H1 (cell line): ENCODE data around the gene TBC1D3I. TPM values are rescaled to one million over a fixed set of nuclear protein-coding genes. Genes with fewer than 3 reads are reported as not detected.

Source experiments
- CTCF ChIA-PET: fragments of 300-600 bp; sonication (Branson Sonifier 250); formaldehyde crosslinking; loops from one replicate; lab custom pipeline; 2021; ENCODE audit not compliant: partially characterized antibody; lab: Charles Lee
- POLR2A ChIA-PET: fragments of 300-600 bp; sonication (Branson Sonifier 250); formaldehyde crosslinking; loops from one replicate; lab custom pipeline; 2021; ENCODE audit warnings: inconsistent platforms; ENCODE audit not compliant: partially characterized antibody; lab: Charles Lee
- DNase-seq, 2 experiments: peaks; one replicate each; pipeline versions ENCODE4 v3.0.0 to v3.0.0-alpha.2; 2010 to 2022; ENCODE audit warnings: low spot score in 2 of 2, low read depth in 1 of 2, mixed read lengths in 1 of 2
- FAIRE-seq: peaks from 2 replicates; lab custom pipeline; 2011; peaks lifted over from hg19 to GRCh38; lab: Jason Lieb, UNC
- H2AFZ ChIP-seq: 2 replicates; pipeline ENCODE4 v1.8.1; 2012; ENCODE audit warnings: low read length, inconsistent platforms
- H2AK5ac ChIP-seq: 2 replicates; pipeline ENCODE4 v1.6.1; 2013; ENCODE audit warnings: low read depth, low read length
- H2BK120ac ChIP-seq: replicated peaks from 2 replicates; pipeline ENCODE3; 2013; ENCODE audit warnings: low read depth, low read length, inconsistent platforms
- H2BK12ac ChIP-seq: 2 replicates; pipeline ENCODE4 v1.6.1; 2013; ENCODE audit warnings: low read depth, low read length
- H2BK15ac ChIP-seq: 2 replicates; pipeline ENCODE4 v1.6.1; 2013; ENCODE audit warnings: low read length
- H2BK20ac ChIP-seq: 2 replicates; pipeline ENCODE4 v1.6.1; 2013; ENCODE audit warnings: low read length
- H2BK5ac ChIP-seq: 2 replicates; pipeline ENCODE4 v1.6.1; 2013; ENCODE audit warnings: low read depth, low read length
- H3K14ac ChIP-seq: 2 replicates; pipeline ENCODE4 v1.6.1; 2013; ENCODE audit warnings: inconsistent platforms; ENCODE audit not compliant: insufficient read length
- H3K18ac ChIP-seq: 2 replicates; pipeline ENCODE4 v1.6.1; 2013; ENCODE audit warnings: low read length; ENCODE audit errors: extremely low read depth
- H3K23ac ChIP-seq: 2 replicates; pipeline ENCODE4 v1.6.1; 2013; ENCODE audit warnings: inconsistent platforms; ENCODE audit not compliant: insufficient read length
- H3K23me2 ChIP-seq: 2 replicates; pipeline ENCODE4 v1.6.1; 2013; ENCODE audit warnings: low read depth, low read length
- H3K27ac ChIP-seq: 2 replicates; pipeline ENCODE4 v1.6.1; 2011; ENCODE audit warnings: low read depth, low read length, inconsistent platforms
- H3K27me3 ChIP-seq, 4 experiments: replicated peaks in 1 of 4; 1 replicate in 1 of 4; 2 replicates in 3 of 4; pipeline versions ENCODE4 v1.6.1 to v1.8.1; 2011 to 2013; ENCODE audit warnings: low read length in 3 of 4, mild to moderate bottlenecking in 3 of 4, inconsistent platforms in 2 of 4, mixed read lengths in 2 of 4, moderate library complexity in 1 of 4; ENCODE audit not compliant: control insufficient read depth in 3 of 4, insufficient read depth in 3 of 4; ENCODE audit errors: extremely low read depth in 1 of 4
- H3K36me3 ChIP-seq, 4 experiments: 2 replicates each; pipeline versions ENCODE4 v1.6.1 to v1.8.1; 2011 to 2013; ENCODE audit warnings: mild to moderate bottlenecking in 4 of 4, low read length in 3 of 4, moderate library complexity in 2 of 4, control low read depth in 1 of 4, inconsistent platforms in 1 of 4; ENCODE audit not compliant: insufficient read depth in 4 of 4, control insufficient read depth in 2 of 4
- H3K4ac ChIP-seq: replicated peaks from 2 replicates; pipeline ENCODE3; 2013; ENCODE audit warnings: low read length, low read depth, mixed read lengths, inconsistent platforms; ENCODE audit not compliant: insufficient read length
- H3K4me1 ChIP-seq, 4 experiments: replicated peaks in 1 of 4; 1 replicate in 1 of 4; 2 replicates in 3 of 4; pipeline versions ENCODE4 v1.6.1 to v1.8.1; 2011 to 2013; ENCODE audit warnings: low read length in 3 of 4, inconsistent platforms in 2 of 4, mixed read lengths in 1 of 4; ENCODE audit not compliant: insufficient read depth in 4 of 4, control insufficient read depth in 3 of 4
- H3K4me2 ChIP-seq, 2 experiments: 2 replicates each; pipeline versions ENCODE4 v1.6.1 to v1.8.1; 2011 to 2013; ENCODE audit warnings: low read depth in 2 of 2, low read length in 2 of 2, control low read depth in 1 of 2, inconsistent platforms in 1 of 2, mild to moderate bottlenecking in 1 of 2; ENCODE audit not compliant: insufficient read depth in 1 of 2
- H3K4me3 ChIP-seq, 4 experiments: fragments of 200-600, 300-600 bp in 1 of 4; sonication (generic), shearing (Covaris generic), sonication (Bioruptor Twin) in 1 of 4; 2 replicates each; pipeline versions ENCODE4 v1.5.1 to v1.8.1; 2011 to 2016; ENCODE audit warnings: low read length in 4 of 4, low read depth in 3 of 4, control low read depth in 2 of 4, inconsistent platforms in 2 of 4, mild to moderate bottlenecking in 2 of 4, mixed read lengths in 1 of 4, moderate library complexity in 1 of 4; ENCODE audit not compliant: insufficient read depth in 2 of 4; ENCODE audit errors: extremely low read depth in 1 of 4
- H3K56ac ChIP-seq: replicated peaks from 2 replicates; pipeline ENCODE3; 2013; ENCODE audit warnings: low read depth, mild to moderate bottlenecking, mixed read lengths, low read length, inconsistent platforms; ENCODE audit not compliant: insufficient read length
- H3K79me1 ChIP-seq: 2 replicates; pipeline ENCODE4 v1.6.1; 2013; ENCODE audit warnings: low read depth, low read length, control low read depth
- H3K79me2 ChIP-seq, 2 experiments: 2 replicates each; pipeline versions ENCODE4 v1.6.1 to v1.8.1; 2012 to 2013; ENCODE audit warnings: low read length in 2 of 2, mild to moderate bottlenecking in 2 of 2, inconsistent platforms in 1 of 2; ENCODE audit not compliant: insufficient read depth in 2 of 2, control insufficient read depth in 1 of 2
- H3K9ac ChIP-seq, 4 experiments: replicated peaks in 1 of 4; 1 replicate in 1 of 4; 2 replicates in 3 of 4; pipeline versions ENCODE4 v1.6.1 to v1.8.1; 2011 to 2013; ENCODE audit warnings: low read depth in 3 of 4, low read length in 3 of 4, control low read depth in 2 of 4, mild to moderate bottlenecking in 2 of 4, moderate library complexity in 2 of 4, inconsistent platforms in 1 of 4; ENCODE audit errors: extremely low read depth in 1 of 4
- H3K9me3 ChIP-seq, 2 experiments: 2 replicates each; pipeline versions ENCODE4 v1.6.1 to v1.8.1; 2012 to 2013; ENCODE audit warnings: mild to moderate bottlenecking in 2 of 2, moderate library complexity in 2 of 2, control low read depth in 1 of 2, inconsistent platforms in 1 of 2, low read depth in 1 of 2, low read length in 1 of 2, mixed read lengths in 1 of 2; ENCODE audit not compliant: insufficient read depth in 2 of 2
- H4K20me1 ChIP-seq, 2 experiments: replicated peaks in 1 of 2; 2 replicates each; pipeline versions ENCODE3 to v1.8.1; 2011 to 2013; ENCODE audit warnings: inconsistent platforms in 2 of 2, low read length in 2 of 2, mild to moderate bottlenecking in 1 of 2; ENCODE audit not compliant: insufficient read depth in 2 of 2, control insufficient read depth in 1 of 2
- H4K5ac ChIP-seq: 2 replicates; pipeline ENCODE4 v1.6.1; 2013; ENCODE audit warnings: low read length, low read depth, mixed read lengths, inconsistent platforms; ENCODE audit not compliant: insufficient read length
- H4K8ac ChIP-seq: 2 replicates; pipeline ENCODE4 v1.8.0; 2013; ENCODE audit warnings: mild to moderate bottlenecking, moderate library complexity, low read length, inconsistent platforms; ENCODE audit not compliant: insufficient read depth; ENCODE audit errors: extremely low read depth
- H4K91ac ChIP-seq: replicated peaks from 2 replicates; pipeline ENCODE3; 2013; ENCODE audit warnings: low read length, mixed read lengths, inconsistent platforms; ENCODE audit not compliant: insufficient read length
- BCL11A ChIP-seq, 2 experiments: IDR thresholded peaks; one replicate each; pipeline ENCODE4 v1.6.1; 2011; ENCODE audit warnings: low read depth in 2 of 2, low read length in 2 of 2, mild to moderate bottlenecking in 2 of 2
- CBX5 ChIP-seq: fragments of 300-800, 300-1000 bp; sonication (generic); IDR thresholded peaks from 2 replicates; pipeline ENCODE4 v1.7.1; 2016; ENCODE audit warnings: antibody characterized with exemption, low read length, low read depth
- WGBS, 2 experiments: shearing (Covaris generic) in 1 of 2; methylation state at CpG; one replicate each; pipeline versions ENCODE4 v1.1.6 to v1.1.7; 2013 to 2015; ENCODE audit warnings: low lambda C conversion rate in 2 of 2, mixed read lengths in 2 of 2, inconsistent platforms in 1 of 2, low coverage in 1 of 2, missing lambda C conversion rate in 1 of 2; ENCODE audit not compliant: insufficient replicate concordance in 2 of 2, insufficient coverage in 1 of 2, insufficient read length in 1 of 2; ENCODE audit errors: extremely low coverage in 1 of 2, missing lambda C conversion rate in 1 of 2; 5-methylcytosine and 5-hydroxymethylcytosine counted together
- polyA plus RNA-seq, 7 experiments: library from polyadenylated mRNA; depleted of rRNA in 3 of 7; stranded (reverse) in 5 of 7; unstranded in 2 of 7; fragments of >200 nt in 5 of 7; fragments of 200-250 nt in 2 of 7; gene quantifications; 1 replicate in 5 of 7; 2 replicates in 1 of 7; 4 replicates in 1 of 7; pipeline versions ENCODE4 v1.2.1 to v1.2.3, GENCODE V29; 2011 to 2013; ENCODE audit warnings: missing spikeins in 2 of 7, mixed read lengths in 2 of 7
- total RNA-seq: library from RNA; stranded (reverse); fragmentation: NEBNext Ultra II Directional; extraction: Animal tissue kit (Norgen Biotek cat#: 25700); gene quantifications from 2 replicates; pipeline ENCODE4 v1.2.1, GENCODE V29; 2021

Gene TBC1D3I
- total and polyA plus RNA-seq, 2 of the 8 experiments (the other 6 are each of a cell fraction or from before 2014, with no cell fraction given), result 2.3 TPM; not detected in 1

GRCh38 chr17:36212272-36212605 is 52.1 kb downstream of the TBC1D3I start:
- Histone ChIP-seq H3K36me3 (no peaks in the 10 kb centered on the region), H2AK5ac (no peak overlapping the region), H2BK5ac (no peak overlapping the region), H4K5ac (no peak overlapping the region), H3K4me1 (no peaks in the 10 kb centered on the region), H2BK12ac (no peak overlapping the region), H4K20me1 (no peaks in the 10 kb centered on the region), H3K4me2 (no peak overlapping the region), H3K23me2 (no peaks in the 10 kb centered on the region), H4K91ac (no peak overlapping the region), H2BK120ac (no peak overlapping the region), H3K9me3 (peaks cover 0 to 4% of the 10 kb centered on the region in 2 experiments; a peak in 1 of 4 replicates), H3K4ac (no peak overlapping the region), H3K79me1 (no peaks in the 10 kb centered on the region), H3K4me3 (no peak overlapping the region), H4K8ac (no peak overlapping the region), H3K14ac (no peak overlapping the region), H3K27ac (no peak overlapping the region), H3K18ac (no peak overlapping the region), H3K56ac (no peak overlapping the region), H2BK15ac (no peak overlapping the region), H3K79me2 (no peaks in the 10 kb centered on the region), H3K27me3 (no peaks in the 10 kb centered on the region), H2BK20ac (no peak overlapping the region), H2AFZ (no peak overlapping the region), H3K23ac (no peak overlapping the region), H3K9ac (no peak overlapping the region)
- WGBS, 2 experiments, result 52% methylated on average over 4 of the region's 4 CpGs; no CpG with 5 or more reads in 1 of the 2 experiments
- DNase-seq, result no peak
- TF ChIP-seq CBX5, result no peak
- TF ChIP-seq BCL11A (IDR thresholded peaks at IDR 0.05; ENCODE audit: low read depth in 2 of 2, low read length in 2 of 2), result no peak
- no peak for FAIRE-seq
- ChIA-PET POLR2A (no interaction called here), CTCF (no interaction called here)
